ENCODE measurements around the gene TFRC.

DNA sequence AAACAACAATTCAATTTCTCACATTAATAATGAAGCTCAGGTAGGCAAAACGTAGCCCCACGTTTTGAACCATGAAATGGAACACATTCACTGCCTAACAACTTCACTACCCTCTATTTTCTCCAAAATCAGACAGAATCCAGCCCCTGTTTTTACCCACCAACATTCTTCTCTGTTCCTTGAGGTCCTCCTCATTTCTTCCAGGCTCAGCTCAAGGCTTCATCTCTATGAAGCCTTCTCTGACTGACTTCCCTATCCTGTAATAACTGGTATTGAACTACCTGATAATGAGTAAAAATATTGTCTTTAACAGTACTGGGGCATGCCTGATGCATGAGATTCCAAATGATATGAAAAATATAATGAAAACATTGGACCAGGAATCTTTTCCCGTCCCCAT is 2.2 kb downstream of the TFRC start:
- TF ChIP-seq GATA3 (IDR thresholded peaks at IDR 0.05; ENCODE audit: low read depth, low read length) (no peak), GATA2 (IDR thresholded peaks at IDR 0.05; ENCODE audit: low read depth, low read length) (no peak)
